ENCODE results near the gene RHBDF2.

RHBDF2 gene

GRCh38 chr17:76449126-76449525 lies 52.1 kb downstream of the RHBDF2 start:
- H3K9me3 ChIP-seq (replicated peaks; ENCODE audit: insufficient read depth, low read length) = no peaks in the 10 kb centered on the region
- H3K27ac ChIP-seq (ENCODE audit: low read length) = no peak overlapping the region
- H3K4me3 ChIP-seq (ENCODE audit: low read length) = no peak overlapping the region
- H3K36me3 ChIP-seq (replicated peaks; ENCODE audit: insufficient read depth, low read length) = no peaks in the 10 kb centered on the region
- no peaks in the 10 kb centered on the region for H3K27me3 ChIP-seq (replicated peaks; ENCODE audit: insufficient read depth, low read length)
- H2AFZ ChIP-seq (ENCODE audit: low read length) = no peak overlapping the region
- H4K20me1 ChIP-seq (ENCODE audit: insufficient read depth, low read length) = peaks cover 32% of the 10 kb centered on the region
- no peak overlapping the region for H3K9ac ChIP-seq (ENCODE audit: low read length)
- H3K4me1 ChIP-seq (ENCODE audit: low read length) = peaks cover 9% of the 10 kb centered on the region
- no peaks in the 10 kb centered on the region for H3F3A ChIP-seq (ENCODE audit: insufficient read depth, low read length)
- H3K4me2 ChIP-seq (ENCODE audit: low read depth, low read length) = no peak overlapping the region
- no peak for DNase-seq
- no peaks in the 10 kb centered on the region for H3K9me2 ChIP-seq (replicated peaks; ENCODE audit: insufficient read depth, low read length)
- TF ChIP-seq CTCF (IDR thresholded peaks at IDR 0.05; ENCODE audit: low read length) (no peak), EZH2phosphoT487 (IDR thresholded peaks at IDR 0.05; ENCODE audit: low read length) (no peak), EZH2 (optimal IDR thresholded peaks at IDR 0.05; ENCODE audit: low read depth, low read length) (no peak)
- H3K79me2 ChIP-seq (ENCODE audit: low read length) = peaks cover 87% of the 10 kb centered on the region

- no peak overlapping the region for H3K4me2 ChIP-seq (ENCODE audit: low read depth, low read length)
- DNase-seq = no peak
- H3K4me1 ChIP-seq (ENCODE audit: low read length) = peaks cover 9% of the 10 kb centered on the region
Observed at GRCh38 chr17:76447931-76448652, 53.1 kb downstream of the RHBDF2 start.

GRCh38 chr17:76446449-76447231 lies 54.6 kb downstream of the RHBDF2 start:
- no peak for TF ChIP-seq CTCF (IDR thresholded peaks at IDR 0.05; ENCODE audit: low read length)
- TF ChIP-seq EZH2 (optimal IDR thresholded peaks at IDR 0.05; ENCODE audit: low read depth, low read length) = no peak
- TF ChIP-seq EZH2phosphoT487 (IDR thresholded peaks at IDR 0.05; ENCODE audit: low read length) = no peak
- Histone ChIP-seq H3K4me1 (ENCODE audit: low read length) (peaks cover 6% of the 10 kb centered on the region), H3K36me3 (replicated peaks; ENCODE audit: insufficient read depth, low read length) (no peaks in the 10 kb centered on the region), H3K9me3 (replicated peaks; ENCODE audit: insufficient read depth, low read length) (no peaks in the 10 kb centered on the region), H4K20me1 (ENCODE audit: insufficient read depth, low read length) (peaks cover 40% of the 10 kb centered on the region), H3K27me3 (replicated peaks; ENCODE audit: insufficient read depth, low read length) (no peaks in the 10 kb centered on the region), H3K9ac (ENCODE audit: low read length) (no peak overlapping the region), H3K9me2 (replicated peaks; ENCODE audit: insufficient read depth, low read length) (no peaks in the 10 kb centered on the region), H2AFZ (ENCODE audit: low read length) (no peak overlapping the region), H3K4me3 (ENCODE audit: low read length) (no peak overlapping the region), H3F3A (ENCODE audit: insufficient read depth, low read length) (no peaks in the 10 kb centered on the region), H3K4me2 (ENCODE audit: low read depth, low read length) (no peak overlapping the region), H3K27ac (ENCODE audit: low read length) (no peak overlapping the region), H3K79me2 (ENCODE audit: low read length) (peaks cover 100% of the 10 kb centered on the region)
- no peak for DNase-seq

More at GRCh38 chr17:76447931-76448652, 53.1 kb downstream of the RHBDF2 start:
- no peak overlapping the region for H3K9ac ChIP-seq (ENCODE audit: low read length)
- H3K36me3 ChIP-seq (replicated peaks; ENCODE audit: insufficient read depth, low read length) = no peaks in the 10 kb centered on the region
- no peaks in the 10 kb centered on the region for H3K27me3 ChIP-seq (replicated peaks; ENCODE audit: insufficient read depth, low read length)
- H3K27ac ChIP-seq (ENCODE audit: low read length) = no peak overlapping the region
- H3K4me3 ChIP-seq (ENCODE audit: low read length) = no peak overlapping the region
- H3K9me2 ChIP-seq (replicated peaks; ENCODE audit: insufficient read depth, low read length) = no peaks in the 10 kb centered on the region
- H3K9me3 ChIP-seq (replicated peaks; ENCODE audit: insufficient read depth, low read length) = no peaks in the 10 kb centered on the region
- H3F3A ChIP-seq (ENCODE audit: insufficient read depth, low read length) = no peaks in the 10 kb centered on the region
- TF ChIP-seq EZH2 (optimal IDR thresholded peaks at IDR 0.05; ENCODE audit: low read depth, low read length) = no peak
- TF ChIP-seq EZH2phosphoT487 (IDR thresholded peaks at IDR 0.05; ENCODE audit: low read length) = no peak
- no peak for TF ChIP-seq CTCF (IDR thresholded peaks at IDR 0.05; ENCODE audit: low read length)
- peaks cover 32% of the 10 kb centered on the region for H4K20me1 ChIP-seq (ENCODE audit: insufficient read depth, low read length)
- H2AFZ ChIP-seq (ENCODE audit: low read length) = no peak overlapping the region
- H3K79me2 ChIP-seq (ENCODE audit: low read length) = peaks cover 97% of the 10 kb centered on the region

Data from MM.1S (cell line).